Breast epithelium (tissue), 3 donors: ENCODE data around the gene ITGB6.

ENCODE experiments used
- CTCF ChIP-seq, 3 donors: fragments of 450-650 bp; IDR thresholded peaks; one replicate each; pipeline ENCODE4 v1.5.1; 2016 to 2017; ENCODE audit warnings: antibody characterized with exemption in 3 of 3, mild to moderate bottlenecking in 3 of 3, moderate library complexity in 3 of 3
- POLR2A ChIP-seq: fragments of 450-650 bp; IDR thresholded peaks from one replicate; pipeline ENCODE4 v1.6.1; 2016; ENCODE audit warnings: antibody characterized with exemption, mild to moderate bottlenecking, moderate library complexity
- POLR2AphosphoS5 ChIP-seq, 3 donors: sonication (generic); formaldehyde crosslinking; IDR thresholded peaks; one replicate each; pipeline ENCODE4 v1.6.1; 2017; ENCODE audit warnings: antibody characterized with exemption in 3 of 3

DNA sequence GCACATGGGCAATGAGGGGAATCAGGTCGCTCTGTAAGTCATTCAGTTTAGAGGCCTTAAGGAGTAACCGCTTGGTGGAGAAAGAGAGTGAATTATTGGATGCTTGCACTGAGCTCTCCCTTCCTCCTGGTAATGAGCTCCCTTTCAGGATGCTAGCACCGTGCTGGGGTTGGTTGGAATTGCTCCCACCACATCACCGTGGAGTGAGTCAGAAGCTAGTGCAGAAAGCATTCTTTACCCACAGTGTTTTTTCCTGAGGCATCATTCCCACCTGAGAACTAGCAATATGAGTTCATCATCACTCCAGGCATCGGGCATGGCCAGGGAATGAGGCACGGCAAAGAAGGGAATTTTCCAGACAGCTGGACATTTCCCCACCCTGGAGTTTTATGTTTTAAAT, 57.6 kb downstream of the ITGB6 start:
- TF ChIP-seq CTCF (IDR thresholded peaks at IDR 0.05) = no peak
- no peak for TF ChIP-seq POLR2AphosphoS5 (IDR thresholded peaks at IDR 0.05)
- TF ChIP-seq POLR2A = no peak
